Measurements from ENCODE around the gene MYO5A.

Gene MYO5A

GRCh38 chr15:52369030-52369429 is 159.7 kb downstream of the MYO5A start:
- ChIA-PET CTCF (no interaction called here), POLR2A (no interaction called here)
- no peak for TF ChIP-seq SP1 (IDR thresholded peaks at IDR 0.05)
- no peak for DNase-seq (ENCODE audit: extremely low spot score)

- ChIA-PET CTCF (interaction anchor here (0.5 kb wide), 1 partner anchor 60 kb away, joined by 3 read pairs; no protein-coding TSS in a partner anchor), POLR2A (no interaction called here)
- DNase-seq (ENCODE audit: extremely low spot score), result no peak
- TF ChIP-seq HDGF (IDR thresholded peaks at IDR 0.05; ENCODE audit: borderline replicate concordance) (no peak), LEF1 (IDR thresholded peaks at IDR 0.05; ENCODE audit: borderline replicate concordance) (no peak), ARNT (IDR thresholded peaks at IDR 0.05) (no peak), SUZ12 (IDR thresholded peaks at IDR 0.05) (no peak), PKNOX1 (IDR thresholded peaks at IDR 0.05) (no peak), L3MBTL2 (conservative IDR thresholded peaks at IDR 0.05) (no peak), ELF4 (IDR thresholded peaks at IDR 0.05) (no peak), FOXM1 (IDR thresholded peaks at IDR 0.05; ENCODE audit: borderline replicate concordance) (no peak)
Measured at GRCh38 chr15:52368402-52368801, 160.3 kb downstream of the MYO5A start.

GRCh38 chr15:52362497-52362896 is 166.2 kb downstream of the MYO5A start:
- no peak for DNase-seq (ENCODE audit: extremely low spot score)
- no peak for TF ChIP-seq FOXK2 (IDR thresholded peaks at IDR 0.05)
- TF ChIP-seq LEF1 (IDR thresholded peaks at IDR 0.05; ENCODE audit: borderline replicate concordance), result no peak
- no peak for TF ChIP-seq ZNF384 (IDR thresholded peaks at IDR 0.05)
- TF ChIP-seq ARNT (IDR thresholded peaks at IDR 0.05), result no peak
- no peak for TF ChIP-seq NFRKB (IDR thresholded peaks at IDR 0.05)
- TF ChIP-seq PKNOX1 (IDR thresholded peaks at IDR 0.05), result no peak
- TF ChIP-seq CTBP1 (IDR thresholded peaks at IDR 0.05; ENCODE audit: borderline replicate concordance), result no peak
- TF ChIP-seq FOXA1 (IDR thresholded peaks at IDR 0.05), result no peak
- TF ChIP-seq SP1 (IDR thresholded peaks at IDR 0.05), result no peak
- no peak for TF ChIP-seq ELF4 (IDR thresholded peaks at IDR 0.05)
- TF ChIP-seq SUZ12 (IDR thresholded peaks at IDR 0.05), result no peak
- TF ChIP-seq BHLHE40 (IDR thresholded peaks at IDR 0.05; ENCODE audit: borderline replicate concordance), result no peak
- no peak for TF ChIP-seq HDGF (IDR thresholded peaks at IDR 0.05; ENCODE audit: borderline replicate concordance)
- TF ChIP-seq L3MBTL2 (conservative IDR thresholded peaks at IDR 0.05), result no peak
- TF ChIP-seq TARDBP (IDR thresholded peaks at IDR 0.05), result no peak
- no peak for TF ChIP-seq FOXM1 (IDR thresholded peaks at IDR 0.05; ENCODE audit: borderline replicate concordance)
- ChIA-PET CTCF (no interaction called here), POLR2A (no interaction called here)

GRCh38 chr15:52361975-52362494 is 166.6 kb downstream of the MYO5A start:
- ChIA-PET CTCF (no interaction called here), POLR2A (no interaction called here)
- DNase-seq (ENCODE audit: extremely low spot score), result no peak
- no peak for TF ChIP-seq L3MBTL2 (conservative IDR thresholded peaks at IDR 0.05)
- TF ChIP-seq NFRKB (IDR thresholded peaks at IDR 0.05), result no peak
- no peak for TF ChIP-seq ARNT (IDR thresholded peaks at IDR 0.05)
- no peak for TF ChIP-seq LEF1 (IDR thresholded peaks at IDR 0.05; ENCODE audit: borderline replicate concordance)
- no peak for TF ChIP-seq CTBP1 (IDR thresholded peaks at IDR 0.05; ENCODE audit: borderline replicate concordance)
- TF ChIP-seq BHLHE40 (IDR thresholded peaks at IDR 0.05; ENCODE audit: borderline replicate concordance), result no peak
- TF ChIP-seq FOXK2 (IDR thresholded peaks at IDR 0.05), result no peak
- TF ChIP-seq HDGF (IDR thresholded peaks at IDR 0.05; ENCODE audit: borderline replicate concordance), result no peak
- TF ChIP-seq FOXA1 (IDR thresholded peaks at IDR 0.05), result no peak
- TF ChIP-seq SP1 (IDR thresholded peaks at IDR 0.05), result no peak
- TF ChIP-seq ZNF384 (IDR thresholded peaks at IDR 0.05), result no peak
- no peak for TF ChIP-seq FOXM1 (IDR thresholded peaks at IDR 0.05; ENCODE audit: borderline replicate concordance)
- no peak for TF ChIP-seq ELF4 (IDR thresholded peaks at IDR 0.05)
- no peak for TF ChIP-seq TARDBP (IDR thresholded peaks at IDR 0.05)
- no peak for TF ChIP-seq SUZ12 (IDR thresholded peaks at IDR 0.05)
- no peak for TF ChIP-seq PKNOX1 (IDR thresholded peaks at IDR 0.05)

GRCh38 chr15:52361494-52361893 is 167.2 kb downstream of the MYO5A start:
- DNase-seq (ENCODE audit: extremely low spot score), result no peak
- no peak for TF ChIP-seq CTBP1 (IDR thresholded peaks at IDR 0.05; ENCODE audit: borderline replicate concordance)
- no peak for TF ChIP-seq TARDBP (IDR thresholded peaks at IDR 0.05)
- no peak for TF ChIP-seq BHLHE40 (IDR thresholded peaks at IDR 0.05; ENCODE audit: borderline replicate concordance)
- TF ChIP-seq FOXA1 (IDR thresholded peaks at IDR 0.05), result no peak
- no peak for TF ChIP-seq SUZ12 (IDR thresholded peaks at IDR 0.05)
- no peak for TF ChIP-seq NFRKB (IDR thresholded peaks at IDR 0.05)
- POLR2A ChIA-PET, result no interaction called here
- CTCF ChIA-PET, result no interaction called here

GRCh38 chr15:52360229-52361203 is 168.2 kb downstream of the MYO5A start:
- ChIA-PET POLR2A (no interaction called here), CTCF (no interaction called here)
- DNase-seq (ENCODE audit: extremely low spot score), result no peak
- no peak for TF ChIP-seq L3MBTL2 (conservative IDR thresholded peaks at IDR 0.05)
- TF ChIP-seq FOXA1 (IDR thresholded peaks at IDR 0.05), result no peak
- no peak for TF ChIP-seq BHLHE40 (IDR thresholded peaks at IDR 0.05; ENCODE audit: borderline replicate concordance)
- no peak for TF ChIP-seq SP1 (IDR thresholded peaks at IDR 0.05)
- TF ChIP-seq ZNF384 (IDR thresholded peaks at IDR 0.05), result no peak
- TF ChIP-seq FOXM1 (IDR thresholded peaks at IDR 0.05; ENCODE audit: borderline replicate concordance), result no peak
- TF ChIP-seq FOXK2 (IDR thresholded peaks at IDR 0.05), result no peak
- no peak for TF ChIP-seq TARDBP (IDR thresholded peaks at IDR 0.05)
- no peak for TF ChIP-seq CTBP1 (IDR thresholded peaks at IDR 0.05; ENCODE audit: borderline replicate concordance)
- no peak for TF ChIP-seq LEF1 (IDR thresholded peaks at IDR 0.05; ENCODE audit: borderline replicate concordance)
- TF ChIP-seq HDGF (IDR thresholded peaks at IDR 0.05; ENCODE audit: borderline replicate concordance), result no peak
- TF ChIP-seq SUZ12 (IDR thresholded peaks at IDR 0.05), result no peak
- TF ChIP-seq ARNT (IDR thresholded peaks at IDR 0.05), result no peak
- TF ChIP-seq PKNOX1 (IDR thresholded peaks at IDR 0.05), result no peak
- TF ChIP-seq ELF4 (IDR thresholded peaks at IDR 0.05), result no peak
- TF ChIP-seq NFRKB (IDR thresholded peaks at IDR 0.05), result no peak
